PC-3 (cell line): ENCODE measurements around the gene C1orf105.

Experiments used
- EZH2 ChIP-seq: fragments of 300-600 bp; sonication (generic); IDR thresholded peaks from one replicate; pipeline ENCODE4 v1.6.1; 2017; ENCODE audit warnings: antibody characterized with exemption, mild to moderate bottlenecking, low read length; ENCODE audit not compliant: unreplicated experiment
- TF ChIP-seq, protein P1 (sequence below): fragments of 300-600 bp; sonication (generic); conservative IDR thresholded peaks from 2 replicates; pipeline ENCODE4 v1.5.1; 2017; ENCODE audit warnings: antibody characterized with exemption, low read depth, mild to moderate bottlenecking, low read length

DNA sequence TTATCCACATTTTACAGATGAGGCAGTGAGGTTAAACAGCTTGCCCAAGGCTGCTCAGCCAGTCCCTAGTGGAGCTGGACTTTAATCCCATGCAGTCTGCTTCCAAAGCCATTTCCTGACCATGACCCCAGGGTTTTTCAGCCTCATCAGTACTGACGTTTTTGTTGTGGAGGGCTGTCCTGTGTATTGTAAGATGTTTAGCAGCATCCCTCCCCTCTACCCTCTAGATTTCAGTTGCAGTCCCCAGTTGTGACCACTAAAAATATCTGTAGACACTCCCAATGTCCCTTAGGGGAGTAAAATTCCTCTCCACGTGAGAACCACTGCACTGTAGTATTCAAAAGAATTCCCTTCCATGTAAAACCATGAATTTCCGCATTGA, 30.2 kb upstream of the C1orf105 start:
- no peak for TF ChIP-seq EZH2
- TF ChIP-seq, protein P1, sequence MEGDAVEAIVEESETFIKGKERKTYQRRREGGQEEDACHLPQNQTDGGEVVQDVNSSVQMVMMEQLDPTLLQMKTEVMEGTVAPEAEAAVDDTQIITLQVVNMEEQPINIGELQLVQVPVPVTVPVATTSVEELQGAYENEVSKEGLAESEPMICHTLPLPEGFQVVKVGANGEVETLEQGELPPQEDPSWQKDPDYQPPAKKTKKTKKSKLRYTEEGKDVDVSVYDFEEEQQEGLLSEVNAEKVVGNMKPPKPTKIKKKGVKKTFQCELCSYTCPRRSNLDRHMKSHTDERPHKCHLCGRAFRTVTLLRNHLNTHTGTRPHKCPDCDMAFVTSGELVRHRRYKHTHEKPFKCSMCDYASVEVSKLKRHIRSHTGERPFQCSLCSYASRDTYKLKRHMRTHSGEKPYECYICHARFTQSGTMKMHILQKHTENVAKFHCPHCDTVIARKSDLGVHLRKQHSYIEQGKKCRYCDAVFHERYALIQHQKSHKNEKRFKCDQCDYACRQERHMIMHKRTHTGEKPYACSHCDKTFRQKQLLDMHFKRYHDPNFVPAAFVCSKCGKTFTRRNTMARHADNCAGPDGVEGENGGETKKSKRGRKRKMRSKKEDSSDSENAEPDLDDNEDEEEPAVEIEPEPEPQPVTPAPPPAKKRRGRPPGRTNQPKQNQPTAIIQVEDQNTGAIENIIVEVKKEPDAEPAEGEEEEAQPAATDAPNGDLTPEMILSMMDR: no peak
